Activated B cell treated with CpG ODN at 0.5 μM for 24 hours (primary cell): ENCODE data around the gene PIP5K1B. TPM values are rescaled to one million over a fixed set of nuclear protein-coding genes. Genes with fewer than 3 reads are reported as not detected.

ENCODE experiments used
- ATAC-seq: fragments of 200-7000 bp; cut with Tn5 transposase; one replicate; pipeline ENCODE4 v1.10.0; 2021; ENCODE audit warnings: low read depth, mild to moderate bottlenecking, moderate library complexity
- CTCF ChIA-PET: fragments of 350-600 bp; sonication (Branson Sonifier 250); formaldehyde crosslinking; loops from one replicate; lab custom pipeline; 2021; ENCODE audit warnings: antibody characterized with exemption; lab: Charles Lee
- POLR2A ChIA-PET: fragments of 350-600 bp; sonication (Branson Sonifier 250); formaldehyde crosslinking; loops from one replicate; lab custom pipeline; 2021; ENCODE audit warnings: antibody characterized with exemption; lab: Charles Lee
- DNase-seq: peaks from one replicate; pipeline ENCODE4 v3.0.0; 2022
- H3K27ac Mint-ChIP-seq: one replicate; pipeline ENCODE4 v1.8.0; 2020; ENCODE audit warnings: mixed read lengths
- H3K27me3 Mint-ChIP-seq: one replicate; pipeline ENCODE4 v1.8.0; 2021; ENCODE audit warnings: mixed read lengths
- H3K36me3 Mint-ChIP-seq: one replicate; pipeline ENCODE4 v1.8.0; 2021; ENCODE audit warnings: low read depth, mixed read lengths
- H3K4me1 Mint-ChIP-seq: one replicate; pipeline ENCODE4 v1.8.0; 2021; ENCODE audit warnings: mixed read lengths
- H3K4me3 Mint-ChIP-seq: one replicate; pipeline ENCODE4 v1.8.0; 2020; ENCODE audit warnings: mild to moderate bottlenecking, mixed read lengths
- H3K9me3 Mint-ChIP-seq: one replicate; pipeline ENCODE4 v1.8.0; 2020; ENCODE audit warnings: mixed read lengths
- CTCF ChIP-seq: fragments of 200-600 bp; IDR thresholded peaks from one replicate; pipeline ENCODE4 v1.8.0; 2022; ENCODE audit warnings: antibody characterized with exemption, mild to moderate bottlenecking
- intact Hi-C: fragments of 100-400 bp; cut with micrococcal nuclease; formaldehyde crosslinking; loops from one replicate; pipeline ENCODE4 v1.15.1; 2024
- total RNA-seq: library from RNA; stranded (reverse); gene quantifications from 2 replicates; pipeline ENCODE4 v1.2.3, GENCODE V29; 2022

The PIP5K1B gene
- total RNA-seq, 1 donor from 2014 or later, result 22.0 TPM

DNA sequence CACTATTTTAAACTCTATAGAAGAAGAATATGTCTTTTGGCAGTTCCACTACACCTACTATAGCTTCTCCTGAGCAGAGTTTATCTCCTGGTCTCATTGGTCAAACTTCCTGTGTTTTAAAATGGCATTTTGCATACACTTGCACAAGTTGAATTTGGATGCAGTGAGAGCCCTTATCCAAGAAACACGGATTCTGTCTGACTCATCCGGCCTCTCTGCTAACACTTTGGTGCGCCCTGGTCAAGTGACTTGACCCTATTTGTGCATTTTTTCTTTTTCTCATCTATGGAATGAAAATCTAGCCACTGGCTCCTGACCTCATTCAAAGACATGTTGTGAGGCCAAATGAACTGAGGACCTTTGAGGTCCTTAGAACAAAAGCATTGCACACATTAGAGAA lies 20.0 kb downstream of the PIP5K1B start:
- H3K27me3 Mint-ChIP-seq, result no peaks in the 10 kb centered on the region
- CTCF ChIA-PET, result no interaction called here
- H3K4me3 Mint-ChIP-seq, result no peak overlapping the region
- DNase-seq (no peak), ATAC-seq (no peak)
- H3K36me3 Mint-ChIP-seq, result peaks cover 15% of the 10 kb centered on the region
- POLR2A ChIA-PET, result no interaction called here
- H3K4me1 Mint-ChIP-seq, result peaks cover 20% of the 10 kb centered on the region
- no peak for TF ChIP-seq CTCF
- H3K27ac Mint-ChIP-seq, result no peak overlapping the region
- H3K9me3 Mint-ChIP-seq, result peaks cover 2% of the 10 kb centered on the region
- intact Hi-C loops, result no loop called here

DNA sequence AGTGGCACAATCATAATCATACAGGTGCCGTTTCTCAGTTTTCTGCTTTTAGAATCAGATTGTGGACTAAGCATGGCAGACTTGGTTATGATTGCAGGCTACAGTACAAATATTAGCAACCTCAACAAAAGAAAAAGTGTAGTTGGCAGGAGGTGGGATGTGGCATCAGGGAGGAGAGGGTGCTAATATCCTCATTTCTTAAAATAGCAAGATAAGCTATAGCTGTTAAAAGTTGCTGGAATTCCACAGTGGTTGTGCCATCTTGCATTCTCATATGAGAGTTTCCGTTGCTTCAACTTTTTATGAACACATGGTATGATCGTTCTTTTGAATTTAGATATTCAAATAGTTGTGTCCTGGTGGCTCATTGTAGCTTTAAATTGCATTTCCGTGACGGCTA lies 21.4 kb downstream of the PIP5K1B start:
- Mint-ChIP-seq H3K36me3 (peaks cover 17% of the 10 kb centered on the region), H3K27me3 (no peaks in the 10 kb centered on the region), H3K4me1 (peaks cover 26% of the 10 kb centered on the region), H3K4me3 (no peak overlapping the region), H3K9me3 (peaks cover 2% of the 10 kb centered on the region), H3K27ac (no peak overlapping the region)
- ChIA-PET POLR2A (no interaction called here), CTCF (no interaction called here)
- no peak for TF ChIP-seq CTCF
- no peak for DNase-seq
- intact Hi-C loops, result no loop called here
- ATAC-seq, result no peak

GRCh38 chr9:68727636-68728035 lies 22.6 kb downstream of the PIP5K1B start:
- TF ChIP-seq CTCF, result no peak
- POLR2A ChIA-PET, result no interaction called here

GRCh38 chr9:68728731-68729130 lies 23.7 kb downstream of the PIP5K1B start:
- H3K36me3 Mint-ChIP-seq, result peaks cover 27% of the 10 kb centered on the region
- no peak overlapping the region for H3K27ac Mint-ChIP-seq
- CTCF ChIA-PET, result interaction anchor here (1.1 kb wide), 1 partner anchor 116 kb away, joined by 3 read pairs; no protein-coding TSS in a partner anchor
- no peak for TF ChIP-seq CTCF
- POLR2A ChIA-PET, result no interaction called here
- no peak for ATAC-seq
- no peak overlapping the region for H3K4me3 Mint-ChIP-seq
- intact Hi-C loops, result no loop called here
- H3K9me3 Mint-ChIP-seq, result peaks cover 2% of the 10 kb centered on the region
- DNase-seq, result no peak
- peaks cover 24% of the 10 kb centered on the region for H3K4me1 Mint-ChIP-seq
- no peaks in the 10 kb centered on the region for H3K27me3 Mint-ChIP-seq

More at GRCh38 chr9:68727636-68728035, 22.6 kb downstream of the PIP5K1B start:
- Mint-ChIP-seq H3K9me3 (peaks cover 2% of the 10 kb centered on the region), H3K4me1 (peaks cover 29% of the 10 kb centered on the region), H3K27ac (no peak overlapping the region), H3K27me3 (no peaks in the 10 kb centered on the region), H3K36me3 (peaks cover 24% of the 10 kb centered on the region), H3K4me3 (no peak overlapping the region)
- CTCF ChIA-PET, result no interaction called here
- intact Hi-C loops, result no loop called here
- no peak for DNase-seq
- ATAC-seq, result no peak

DNA sequence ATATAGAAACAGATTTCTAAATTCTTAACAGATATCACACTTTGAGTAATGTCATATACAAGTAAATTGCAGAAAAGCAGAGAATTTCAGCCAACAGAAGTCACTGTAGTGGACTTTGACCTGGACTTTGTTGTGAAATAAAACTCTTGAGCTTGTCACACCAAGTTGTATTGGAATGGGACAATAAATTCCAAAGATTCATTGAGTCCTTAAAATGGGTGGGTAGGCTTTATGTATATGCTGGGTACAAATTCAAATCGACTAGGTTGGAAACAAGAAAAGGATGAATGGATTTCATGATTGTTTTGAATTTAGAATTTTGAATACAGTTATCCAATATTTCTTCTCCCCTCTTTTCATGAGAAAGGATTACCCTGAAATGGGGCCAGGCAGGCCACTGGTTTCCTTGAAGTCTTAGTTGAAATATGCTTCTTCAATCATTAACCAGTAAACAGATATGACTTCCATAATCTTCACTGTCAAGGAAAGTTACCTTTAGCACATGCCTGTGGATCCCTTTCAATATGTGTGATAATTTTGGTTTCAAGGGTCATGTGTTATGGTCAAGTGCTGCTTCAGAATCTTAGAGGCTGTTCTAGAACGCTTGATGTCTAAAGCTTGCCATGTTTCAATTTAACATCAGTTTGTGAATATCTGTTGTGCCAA lies 25.7 kb downstream of the PIP5K1B start:
- intact Hi-C loops, result no loop called here
- ATAC-seq (no peak), DNase-seq (no peak)
- POLR2A ChIA-PET, result no interaction called here
- H3K36me3 Mint-ChIP-seq, result peaks cover 27% of the 10 kb centered on the region
- peaks cover 19% of the 10 kb centered on the region for H3K4me1 Mint-ChIP-seq
- H3K4me3 Mint-ChIP-seq, result no peak overlapping the region
- H3K27me3 Mint-ChIP-seq, result no peaks in the 10 kb centered on the region
- CTCF ChIA-PET, result interaction anchor here (0.8 kb wide), 1 partner anchor 145 kb away, joined by 3 read pairs; no protein-coding TSS in a partner anchor
- no peak overlapping the region for H3K27ac Mint-ChIP-seq
- H3K9me3 Mint-ChIP-seq, result no peaks in the 10 kb centered on the region
- TF ChIP-seq CTCF, result no peak
